ENCODE results near the gene PKN1. TPM values are rescaled to one million over a fixed set of nuclear protein-coding genes. Genes with fewer than 3 reads are reported as not detected.
A peak's percentile ranks its signal among the peaks of the same experiment; 100 is the strongest.

PKN1 gene
- polyA plus RNA-seq, 3 donors, result 35.8 to 99.0 (median 66.4) TPM

GRCh38 chr19:14418856-14419105 lies 14.3 kb upstream of the PKN1 start:
- H3K27ac ChIP-seq (ENCODE audit: low read depth, low read length), result peak overlapping the region; percentile 38
- WGBS, 3 donors, result 0 to 1% (median 0%) methylated on average over 19 to 23 of the region's 23 CpGs

DNA sequence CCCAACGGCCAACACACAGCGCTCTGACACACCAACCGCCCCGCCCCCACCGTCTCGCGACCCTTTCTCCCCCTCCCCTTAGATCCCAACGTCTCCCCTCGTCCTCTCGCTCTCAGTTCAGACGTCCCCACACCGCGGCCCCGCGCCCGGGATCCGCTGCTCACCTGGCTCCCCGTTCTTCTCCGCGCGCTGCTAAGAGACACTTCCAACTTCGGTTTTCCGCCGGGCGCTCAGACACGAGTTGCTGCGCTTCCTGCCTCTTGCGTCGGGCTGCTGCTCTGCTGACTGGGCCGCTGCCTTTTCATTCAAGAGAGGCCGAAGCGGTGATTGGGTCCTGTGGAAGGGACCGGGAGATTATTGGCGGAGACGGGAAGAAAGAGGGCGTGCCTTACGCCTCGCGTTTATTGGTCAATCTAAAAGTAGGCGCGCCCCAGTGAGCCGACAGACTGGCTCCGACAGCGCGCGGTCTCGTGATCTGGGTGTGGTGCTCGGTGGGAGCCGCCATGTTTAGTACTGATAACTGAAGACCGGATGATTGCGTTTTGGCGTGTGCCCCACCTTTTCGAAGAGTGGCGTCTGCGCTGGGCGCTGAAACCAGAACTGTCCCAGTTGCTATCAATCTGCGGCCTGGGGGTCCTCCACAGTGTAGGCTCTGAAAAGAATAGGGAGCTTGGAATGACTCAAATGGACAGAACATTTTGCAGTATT lies 13.8 kb upstream of the PKN1 start, which contains the start of gene DDX39A:
DDX39A (minus strand) TSS at position 236 of the 708 bp plus-strand sequence. CDS start 6,121 bp downstream, outside the sequence.
- H3K27ac ChIP-seq (ENCODE audit: low read depth, low read length), result peak within 1 kb of the TSS; percentile 38
- 0 to 1% (median 0%) methylated on average over 56 to 57 of the region's 57 CpGs for WGBS, 3 donors

DNA sequence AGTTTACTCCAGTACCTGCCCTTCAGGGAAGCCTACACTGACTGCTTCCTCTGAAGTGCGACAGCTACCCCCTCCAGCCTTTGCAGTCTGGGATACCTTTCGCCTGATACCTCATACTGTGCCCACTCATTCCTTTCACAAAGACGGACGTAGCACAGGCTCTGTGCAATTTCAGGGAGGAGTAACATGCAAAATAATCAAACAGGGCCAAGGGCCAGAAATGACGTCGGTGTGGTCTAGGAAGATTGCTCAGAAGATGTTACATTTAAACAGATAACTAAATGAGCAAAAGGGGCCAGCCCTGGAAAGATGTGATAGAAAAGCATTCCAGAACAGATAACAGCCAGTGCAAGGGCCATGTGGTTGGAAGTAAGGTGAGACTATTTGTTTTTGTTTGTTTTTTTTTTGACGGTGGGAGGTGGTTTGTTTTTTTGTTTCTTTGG lies 7.4 kb upstream of the PKN1 start:
- whole genome bisulfite sequencing, 3 donors, result 66 to 75% (median 68%) methylated on average over 7 of the region's 7 CpGs

DNA sequence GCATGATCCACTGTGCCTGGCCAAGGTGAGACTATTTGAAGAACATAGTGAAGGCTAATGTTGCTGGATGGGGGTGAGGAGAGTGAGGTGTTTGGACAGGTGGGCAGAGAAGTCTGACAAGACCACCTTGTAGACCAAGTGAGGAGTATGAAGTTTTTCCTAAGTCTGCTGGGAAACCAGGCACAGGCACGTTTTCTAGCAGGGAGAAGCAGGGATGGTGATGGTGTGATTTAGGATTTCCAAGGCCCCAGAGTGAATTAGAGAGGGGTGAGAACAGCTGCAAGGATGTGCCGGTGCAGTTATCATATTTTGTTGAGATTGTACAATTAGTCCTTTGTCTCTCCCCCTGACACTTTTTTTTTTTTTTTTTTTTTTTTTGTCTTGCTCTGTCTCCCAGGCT lies 5.6 kb upstream of the PKN1 start:
- WGBS, 3 donors, result 67 to 83% (median 76%) methylated on average over 2 of the region's 2 CpGs
- no peak overlapping the region for H3K27ac ChIP-seq (ENCODE audit: low read depth, low read length)

More for the DNA sequence above, 7.4 kb upstream of the PKN1 start:
- no peak overlapping the region for H3K27ac ChIP-seq (ENCODE audit: low read depth, low read length)

DNA sequence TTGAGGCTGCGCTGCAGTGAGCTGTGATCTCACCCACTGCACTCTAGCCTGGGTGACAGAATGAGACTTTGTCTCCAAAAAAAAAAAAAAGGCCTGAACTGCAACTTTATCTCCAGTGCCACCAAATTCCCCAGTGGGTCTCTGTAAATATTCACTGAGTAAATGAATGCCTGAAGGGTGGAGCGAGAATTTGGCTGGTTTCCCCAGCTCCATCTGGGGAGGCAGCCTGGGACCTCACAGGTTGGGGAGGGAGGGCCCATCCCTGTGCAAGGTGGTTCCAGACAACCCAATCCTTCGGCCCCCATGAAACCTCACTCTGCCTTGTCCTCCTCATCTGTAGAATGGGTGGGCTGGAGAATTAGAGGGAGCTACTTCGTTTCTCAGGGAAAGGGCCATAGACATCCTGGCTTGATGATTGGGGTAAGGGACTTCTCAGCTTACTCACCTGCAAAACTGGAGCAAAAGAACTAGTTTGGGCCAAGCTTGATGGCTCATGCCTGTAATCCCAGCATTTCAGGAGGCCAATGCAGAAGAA lies 4.2 kb upstream of the PKN1 start:
- WGBS, 3 donors, result 60 to 87% (median 74%) methylated on average over 4 of the region's 4 CpGs
- H3K27ac ChIP-seq (ENCODE audit: low read depth, low read length), result no peak overlapping the region

GRCh38 chr19:14430712-14431111 lies 2.4 kb upstream of the PKN1 start:
- 64 to 78% (median 72%) methylated on average over 3 of the region's 3 CpGs for WGBS, 3 donors
- no peak overlapping the region for H3K27ac ChIP-seq (ENCODE audit: low read depth, low read length)

DNA sequence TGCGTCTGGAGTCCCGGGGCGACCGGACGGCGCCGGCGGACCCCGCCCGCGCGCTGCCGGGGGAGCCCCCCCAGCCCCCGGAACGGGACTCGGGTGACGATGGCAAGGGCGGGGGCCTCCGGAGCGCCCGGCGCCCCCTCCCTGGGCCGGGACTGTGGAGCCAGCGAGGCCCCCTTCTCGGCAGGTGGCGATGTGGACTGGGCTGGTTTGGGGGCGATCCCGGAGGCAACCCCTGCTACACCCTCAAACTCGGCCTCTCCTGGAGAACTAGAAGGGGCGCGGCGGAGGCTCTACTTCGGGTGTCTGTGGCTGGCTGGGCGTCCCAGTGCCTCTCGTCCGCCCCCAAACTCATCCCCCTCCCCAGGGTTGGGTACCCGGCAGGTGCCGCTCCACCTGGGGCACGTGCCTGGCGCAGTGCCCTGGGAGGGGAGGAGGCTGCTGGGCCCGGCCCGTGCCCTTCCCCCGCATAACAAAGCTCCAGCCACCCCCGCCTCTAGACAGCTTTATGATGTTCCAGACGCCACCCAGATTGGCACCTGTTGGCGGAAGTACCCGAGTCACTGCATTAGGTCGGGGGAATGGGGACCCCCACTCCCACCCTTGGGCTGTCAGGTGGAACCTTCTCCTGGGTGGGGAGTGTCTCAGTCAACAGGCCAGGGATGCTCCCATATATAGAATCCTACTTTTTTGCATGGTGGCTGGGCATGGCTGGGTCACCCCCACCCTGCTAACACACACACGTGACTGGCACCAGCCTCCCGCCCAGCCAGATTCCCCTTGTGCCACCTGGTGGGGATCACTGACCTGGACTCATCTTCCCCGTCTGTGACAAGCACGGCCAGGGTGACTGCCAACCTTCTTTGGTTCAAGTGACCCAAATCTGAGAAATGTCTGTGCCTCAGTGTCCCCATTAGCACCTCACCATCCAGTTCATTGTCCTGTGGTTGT lies 722 bp downstream of the PKN1 start:
- 1 to 3% (median 2%) methylated on average over 39 to 52 of the region's 52 CpGs for WGBS, 3 donors

DNA sequence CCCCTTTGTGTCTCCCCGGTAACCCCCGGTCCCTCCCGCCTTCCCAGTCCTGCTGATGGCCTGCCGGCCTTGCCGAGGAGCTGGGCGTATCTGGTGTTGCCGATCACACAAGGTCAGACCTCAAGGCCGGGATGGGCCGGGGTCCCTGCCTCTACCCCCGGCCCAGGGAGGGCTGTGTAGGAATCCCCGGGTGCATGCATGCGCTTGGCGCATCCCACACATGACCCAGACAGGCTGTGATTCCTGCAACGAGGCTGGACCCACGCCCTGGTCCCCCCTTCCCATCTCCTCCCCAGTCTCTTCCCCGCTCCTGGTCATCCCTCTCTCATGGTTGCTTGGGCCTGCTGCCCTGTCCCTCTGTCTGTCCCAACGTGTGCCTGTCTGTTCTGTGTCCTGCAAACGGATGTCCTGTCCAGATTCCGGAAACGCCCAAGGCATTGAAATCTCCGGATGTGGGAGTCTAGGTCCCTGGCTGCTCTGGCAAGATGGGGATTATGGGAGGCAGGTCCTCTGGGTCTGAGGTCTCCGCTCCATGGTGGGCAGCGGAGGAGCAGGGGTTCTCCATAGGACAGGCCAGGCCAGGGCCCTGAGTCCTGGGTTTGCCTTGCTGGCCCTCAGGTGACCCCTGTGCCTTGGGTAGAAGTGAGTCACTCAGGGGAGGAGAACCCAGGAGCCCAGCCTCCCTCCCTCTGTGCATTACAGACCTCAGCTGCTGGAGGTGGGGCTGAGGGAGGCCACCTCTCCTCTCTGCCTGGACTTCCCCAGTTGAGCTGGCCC lies 1.6 kb downstream of the PKN1 start:
- peak overlapping the region; percentile 51 for H3K27ac ChIP-seq (ENCODE audit: low read depth, low read length)
- 34 to 55% (median 44%) methylated on average over 23 of the region's 23 CpGs for WGBS, 3 donors

More for the DNA sequence above, 722 bp downstream of the PKN1 start:
- H3K27ac ChIP-seq (ENCODE audit: low read depth, low read length), result no peak overlapping the region

DNA sequence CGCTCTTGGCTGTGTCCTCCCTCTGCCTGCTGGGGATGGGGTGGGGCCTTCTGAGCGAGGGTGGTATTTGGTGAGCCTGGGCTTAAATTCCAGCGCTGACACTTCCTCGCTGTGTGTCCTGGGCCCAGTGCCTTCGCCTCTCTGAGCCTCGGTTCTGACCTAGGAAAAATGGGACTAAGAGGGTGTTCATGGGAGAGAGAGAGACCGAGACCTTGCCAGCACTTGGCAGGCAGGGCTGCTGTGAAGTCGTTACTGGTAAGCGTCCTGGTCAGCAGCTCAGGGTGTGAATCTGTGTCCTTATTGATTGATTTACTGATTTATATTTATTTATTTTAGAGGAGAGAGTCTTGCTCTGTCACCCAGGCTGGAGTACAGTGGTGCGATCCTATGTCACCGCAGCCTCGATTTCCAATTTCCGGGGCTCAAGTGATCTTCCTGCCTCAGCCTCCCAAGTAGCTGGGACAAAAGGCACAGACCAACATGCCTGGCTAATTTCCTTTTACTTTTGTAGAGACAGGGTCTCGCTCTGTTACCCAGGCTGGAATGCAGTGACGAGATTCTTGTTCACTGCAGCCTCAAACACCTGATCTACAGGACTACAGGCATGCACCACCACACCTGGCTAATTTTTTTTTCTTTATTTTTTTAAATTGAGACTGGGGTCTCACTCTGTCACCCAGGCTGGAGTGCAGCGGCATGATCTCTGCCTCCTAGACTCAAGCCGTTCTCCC lies 2.4 kb downstream of the PKN1 start:
- no peak overlapping the region for H3K27ac ChIP-seq (ENCODE audit: low read depth, low read length)
- WGBS, 3 donors, result 64 to 81% (median 68%) methylated on average over 17 of the region's 17 CpGs

DNA sequence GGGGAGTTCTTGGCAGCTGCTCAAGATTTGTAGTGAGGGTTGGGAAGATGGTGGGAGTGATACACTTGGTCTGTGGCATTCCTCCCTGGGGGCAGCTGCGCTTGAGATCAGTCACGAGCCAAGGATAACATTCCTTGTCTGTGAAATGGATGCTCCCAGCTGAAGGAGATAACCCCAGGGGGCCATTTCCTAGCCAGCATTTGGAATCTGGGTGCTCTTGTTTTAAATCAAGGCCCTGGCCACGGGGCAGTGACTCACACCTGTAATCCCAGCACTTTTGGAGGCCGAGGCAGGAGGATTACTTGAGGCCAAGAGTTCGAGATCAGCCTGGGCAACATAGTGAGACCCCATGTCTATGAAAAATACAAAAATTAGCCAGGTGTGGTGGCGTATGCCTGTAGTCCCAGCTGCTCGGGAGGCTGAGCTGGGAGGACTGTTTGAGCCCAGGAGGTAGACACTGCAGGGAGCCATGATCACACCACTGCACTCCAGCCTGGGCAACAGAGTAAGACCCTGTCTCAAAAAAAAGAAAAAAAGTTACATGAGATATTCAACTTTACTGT lies 4.6 kb downstream of the PKN1 start:
- H3K27ac ChIP-seq (ENCODE audit: low read depth, low read length), result no peak overlapping the region
- WGBS, 3 donors, result 92 to 94% (median 92%) methylated on average over 7 of the region's 7 CpGs

GRCh38 chr19:14439014-14439413 lies 5.9 kb downstream of the PKN1 start:
- WGBS, 3 donors, result 42 to 68% (median 47%) methylated on average over 9 of the region's 9 CpGs
- H3K27ac ChIP-seq (ENCODE audit: low read depth, low read length), result no peak overlapping the region

DNA sequence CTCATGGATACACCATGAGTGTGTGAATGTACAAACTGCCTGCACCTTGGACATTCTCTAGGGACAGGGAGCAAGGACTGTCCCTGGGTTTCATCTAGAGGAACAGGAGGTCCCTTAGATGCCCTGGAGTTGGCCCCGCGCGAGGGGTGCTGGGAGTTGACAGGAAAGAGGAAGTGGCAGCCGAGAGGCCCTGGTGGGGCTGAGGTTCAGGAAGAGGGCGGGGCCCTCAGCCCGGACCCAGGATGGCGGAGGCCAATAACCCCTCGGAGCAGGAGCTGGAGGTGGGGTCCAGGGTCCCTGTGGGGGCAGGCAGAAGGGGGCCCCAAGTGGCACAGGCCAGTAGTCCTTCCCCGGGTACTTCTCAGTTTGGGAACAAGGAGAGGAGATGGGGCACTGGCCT lies 6.9 kb downstream of the PKN1 start:
- 31 to 59% (median 35%) methylated on average over 9 of the region's 9 CpGs for WGBS, 3 donors
- H3K27ac ChIP-seq (ENCODE audit: low read depth, low read length), result peak overlapping the region; percentile 12

DNA sequence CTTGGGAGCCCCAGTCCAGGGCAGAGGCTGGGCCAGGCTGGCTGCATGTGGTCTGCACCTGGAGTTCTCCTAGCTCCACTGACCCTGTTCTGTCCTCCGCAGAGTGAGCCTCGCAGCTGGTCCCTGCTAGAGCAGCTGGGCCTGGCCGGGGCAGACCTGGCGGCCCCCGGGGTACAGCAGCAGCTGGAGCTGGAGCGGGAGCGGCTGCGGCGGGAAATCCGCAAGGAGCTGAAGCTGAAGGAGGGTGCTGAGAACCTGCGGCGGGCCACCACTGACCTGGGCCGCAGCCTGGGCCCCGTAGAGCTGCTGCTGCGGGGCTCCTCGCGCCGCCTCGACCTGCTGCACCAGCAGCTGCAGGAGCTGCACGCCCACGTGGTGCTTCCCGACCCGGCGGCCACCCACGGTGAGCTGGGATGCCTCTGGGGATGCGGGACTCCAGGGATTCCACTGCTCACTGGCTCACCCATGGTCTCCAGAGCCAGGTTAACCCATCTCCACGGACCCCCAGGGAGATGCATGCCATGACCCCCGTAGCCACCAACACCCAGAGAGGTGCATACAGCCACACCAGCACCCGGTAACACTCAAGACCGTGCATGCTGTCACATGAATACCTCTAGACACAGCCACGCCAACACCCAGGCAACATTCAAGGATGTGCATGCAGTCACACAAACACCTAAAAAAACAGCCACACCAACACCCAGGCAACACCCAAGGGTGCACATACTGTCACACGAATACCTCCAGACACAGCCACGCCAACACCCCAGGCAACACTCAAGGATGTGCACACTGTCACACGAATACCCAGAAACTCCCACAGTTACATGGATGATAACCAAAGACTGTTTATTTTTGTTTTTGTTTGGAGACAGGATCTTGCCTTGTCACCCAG lies 8.2 kb downstream of the PKN1 start:
- H3K27ac ChIP-seq (ENCODE audit: low read depth, low read length), result no peak overlapping the region
- WGBS, 3 donors, result 86 to 89% (median 89%) methylated on average over 32 to 34 of the region's 34 CpGs

GRCh38 chr19:14442891-14443631 lies 10.0 kb downstream of the PKN1 start:
- 84 to 97% (median 96%) methylated on average over 16 of the region's 16 CpGs for WGBS, 3 donors
- H3K27ac ChIP-seq (ENCODE audit: low read depth, low read length), result no peak overlapping the region

- H3K27ac ChIP-seq (ENCODE audit: low read depth, low read length), result no peak overlapping the region
- WGBS, 3 donors, result 92 to 96% (median 96%) methylated on average over 14 of the region's 14 CpGs
Observed at GRCh38 chr19:14443632-14444216, 10.6 kb downstream of the PKN1 start.
